ENCODE results near the gene FAM53B. TPM values are rescaled to one million over a fixed set of nuclear protein-coding genes. Genes with fewer than 3 reads are reported as not detected.
A peak's percentile ranks its signal among the peaks of the same experiment; 100 is the strongest.

Gene FAM53B
- total RNA-seq, 2 donors from 2014 or later = 43.3 to 45.2 TPM

- peak overlapping the region; percentile 19 for H3K27ac ChIP-seq
- H3K4me1 ChIP-seq = peaks cover 11% of the 10 kb centered on the region
- no peaks in the 10 kb centered on the region for H3K27me3 ChIP-seq
- no peaks in the 10 kb centered on the region for H3K9me3 ChIP-seq
- H3K36me3 ChIP-seq = no peaks in the 10 kb centered on the region
- H3K9ac ChIP-seq (ENCODE audit: low read depth in 2 of 2, low read length in 2 of 2) = no peak overlapping the region
- intact Hi-C loops (cut with DNase I) = no loop called here
- TF ChIP-seq, protein P1, sequence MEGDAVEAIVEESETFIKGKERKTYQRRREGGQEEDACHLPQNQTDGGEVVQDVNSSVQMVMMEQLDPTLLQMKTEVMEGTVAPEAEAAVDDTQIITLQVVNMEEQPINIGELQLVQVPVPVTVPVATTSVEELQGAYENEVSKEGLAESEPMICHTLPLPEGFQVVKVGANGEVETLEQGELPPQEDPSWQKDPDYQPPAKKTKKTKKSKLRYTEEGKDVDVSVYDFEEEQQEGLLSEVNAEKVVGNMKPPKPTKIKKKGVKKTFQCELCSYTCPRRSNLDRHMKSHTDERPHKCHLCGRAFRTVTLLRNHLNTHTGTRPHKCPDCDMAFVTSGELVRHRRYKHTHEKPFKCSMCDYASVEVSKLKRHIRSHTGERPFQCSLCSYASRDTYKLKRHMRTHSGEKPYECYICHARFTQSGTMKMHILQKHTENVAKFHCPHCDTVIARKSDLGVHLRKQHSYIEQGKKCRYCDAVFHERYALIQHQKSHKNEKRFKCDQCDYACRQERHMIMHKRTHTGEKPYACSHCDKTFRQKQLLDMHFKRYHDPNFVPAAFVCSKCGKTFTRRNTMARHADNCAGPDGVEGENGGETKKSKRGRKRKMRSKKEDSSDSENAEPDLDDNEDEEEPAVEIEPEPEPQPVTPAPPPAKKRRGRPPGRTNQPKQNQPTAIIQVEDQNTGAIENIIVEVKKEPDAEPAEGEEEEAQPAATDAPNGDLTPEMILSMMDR (IDR thresholded peaks at IDR 0.05) = no peak
- no peak overlapping the region for H3K4me3 ChIP-seq
- no peak for DNase-seq
Observed at GRCh38 chr10:124670849-124671248, 73.3 kb downstream of the FAM53B start.

GRCh38 chr10:124669824-124670654 is 74.1 kb downstream of the FAM53B start:
- no peaks in the 10 kb centered on the region for H3K36me3 ChIP-seq
- H3K4me3 ChIP-seq = no peak overlapping the region
- H3K4me1 ChIP-seq = peaks cover 11% of the 10 kb centered on the region
- no peak for DNase-seq
- intact Hi-C loops (cut with DNase I) = no loop called here
- no peak overlapping the region for H3K9ac ChIP-seq (ENCODE audit: low read depth in 2 of 2, low read length in 2 of 2)
- H3K27me3 ChIP-seq = no peaks in the 10 kb centered on the region
- no peaks in the 10 kb centered on the region for H3K9me3 ChIP-seq
- H3K27ac ChIP-seq = no peak overlapping the region
- TF ChIP-seq, protein P1 (IDR thresholded peaks at IDR 0.05) = no peak

- no peak for DNase-seq
- H3K9me3 ChIP-seq = no peaks in the 10 kb centered on the region
- H3K36me3 ChIP-seq = no peaks in the 10 kb centered on the region
- no peak overlapping the region for H3K27ac ChIP-seq
- H3K4me3 ChIP-seq = no peak overlapping the region
- TF ChIP-seq, protein P1 (IDR thresholded peaks at IDR 0.05) = no peak
- no peak overlapping the region for H3K9ac ChIP-seq (ENCODE audit: low read depth in 2 of 2, low read length in 2 of 2)
- no peaks in the 10 kb centered on the region for H3K27me3 ChIP-seq
- peaks cover 11% of the 10 kb centered on the region for H3K4me1 ChIP-seq
- intact Hi-C loops (cut with DNase I) = no loop called here
Observed at GRCh38 chr10:124669141-124669823, 74.9 kb downstream of the FAM53B start.

DNA sequence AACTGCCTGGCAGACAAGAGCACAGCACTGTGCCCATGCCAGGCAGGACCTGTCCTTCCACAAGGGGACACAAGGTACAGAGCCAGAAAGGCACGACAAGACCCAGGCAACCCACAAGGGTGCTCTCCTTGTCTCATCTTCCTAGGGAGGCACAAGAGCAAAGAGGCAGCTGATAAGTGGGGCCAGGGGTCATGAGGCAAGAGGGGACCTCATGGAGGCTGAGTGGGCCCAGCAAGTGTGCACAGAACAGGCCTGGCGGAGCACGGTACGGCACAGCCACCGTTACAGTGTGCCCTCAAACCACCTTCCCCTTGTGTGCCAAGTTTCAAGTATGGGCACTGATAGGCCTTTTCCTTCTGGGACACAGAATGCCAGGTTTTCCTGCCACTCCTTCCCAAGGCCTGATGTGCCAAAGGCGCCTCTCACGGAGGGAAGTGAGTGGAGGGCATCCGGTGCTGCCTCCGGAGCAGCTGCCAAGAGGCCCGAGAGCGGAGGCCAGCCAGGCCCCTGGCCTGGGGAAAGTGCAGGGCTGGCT is 75.6 kb downstream of the FAM53B start:
- no peak overlapping the region for H3K4me3 ChIP-seq
- TF ChIP-seq, protein P1 (IDR thresholded peaks at IDR 0.05) = no peak
- H3K9ac ChIP-seq (ENCODE audit: low read depth in 2 of 2, low read length in 2 of 2) = no peak overlapping the region
- H3K9me3 ChIP-seq = no peaks in the 10 kb centered on the region
- H3K27ac ChIP-seq = no peak overlapping the region
- no peaks in the 10 kb centered on the region for H3K27me3 ChIP-seq
- no peaks in the 10 kb centered on the region for H3K36me3 ChIP-seq
- intact Hi-C loops (cut with DNase I) = no loop called here
- H3K4me1 ChIP-seq = peaks cover 11% of the 10 kb centered on the region
- no peak for DNase-seq

- no peak overlapping the region for H3K27ac ChIP-seq
- TF ChIP-seq, protein P1 (IDR thresholded peaks at IDR 0.05) = no peak
- H3K36me3 ChIP-seq = no peaks in the 10 kb centered on the region
- peak overlapping the region in 1 of 2 donors; percentile 4 for H3K9ac ChIP-seq (ENCODE audit: low read depth in 2 of 2, low read length in 2 of 2)
- no peaks in the 10 kb centered on the region for H3K27me3 ChIP-seq
- H3K4me1 ChIP-seq = peaks cover 11% of the 10 kb centered on the region
- intact Hi-C loops (cut with DNase I) = no loop called here
- no peak overlapping the region for H3K4me3 ChIP-seq
- DNase-seq = peak; percentile 61
- H3K9me3 ChIP-seq = no peaks in the 10 kb centered on the region
Observed at GRCh38 chr10:124667425-124668345, 76.5 kb downstream of the FAM53B start.

Data from colonic mucosa (tissue), 4 donors.